Tongue (tissue), 2 donors: Measurements from ENCODE around the gene CAPG. TPM values are rescaled to one million over a fixed set of nuclear protein-coding genes. Genes with fewer than 3 reads are reported as not detected.
"Not testable (repeated sequence)": the region's sequence is repeated elsewhere in the genome, so short reads cannot be mapped to it uniquely, and the experiment has no call there.

ENCODE experiments used
- DNase-seq: peaks from one replicate; pipeline ENCODE4 v3.0.0-alpha.2; 2015
- total RNA-seq: library from RNA; depleted of rRNA; stranded (reverse); fragments of >200 nt; gene quantifications from one replicate; pipeline ENCODE4 v1.2.3, GENCODE V29; 2014

Gene CAPG
- total RNA-seq, 1 donor from 2014 or later = 61.2 TPM

GRCh38 chr2:85396531-85397470 lies 13.4 kb downstream of the CAPG start:
- peak; percentile 44 for DNase-seq

GRCh38 chr2:85395912-85396475 lies 14.2 kb downstream of the CAPG start:
- no peak for DNase-seq

GRCh38 chr2:85394976-85395375 lies 15.2 kb downstream of the CAPG start:
- no peak for DNase-seq

GRCh38 chr2:85394261-85394681 lies 15.9 kb downstream of the CAPG start:
- no peak for DNase-seq

GRCh38 chr2:85393836-85394235 lies 16.3 kb downstream of the CAPG start:
- no peak for DNase-seq

- DNase-seq = peak; percentile 52
Observed at GRCh38 chr2:85390941-85391669, 19.1 kb downstream of the CAPG start.

- no peak for DNase-seq
Observed at GRCh38 chr2:85388878-85389538, 21.2 kb downstream of the CAPG start.

- DNase-seq = no peak
Observed at GRCh38 chr2:85387754-85388153, 22.4 kb downstream of the CAPG start.

GRCh38 chr2:85385746-85386145 lies 24.4 kb downstream of the CAPG start:
- DNase-seq = no peak

- DNase-seq = no peak
Observed at GRCh38 chr2:85383850-85384249, 26.3 kb downstream of the CAPG start.

GRCh38 chr2:85383151-85383550 lies 27.0 kb downstream of the CAPG start:
- not testable (repeated sequence) for DNase-seq

GRCh38 chr2:85380048-85380447 lies 30.1 kb downstream of the CAPG start:
- DNase-seq = no peak

GRCh38 chr2:85378257-85378656 lies 31.9 kb downstream of the CAPG start:
- no peak for DNase-seq

GRCh38 chr2:85377083-85377482 lies 33.1 kb downstream of the CAPG start:
- no peak for DNase-seq

GRCh38 chr2:85376291-85377065 lies 33.7 kb downstream of the CAPG start:
- peak; percentile 7 for DNase-seq

- no peak for DNase-seq
Observed at GRCh38 chr2:85371045-85371444, 39.1 kb downstream of the CAPG start.

- no peak for DNase-seq
Observed at GRCh38 chr2:85369500-85369899, 40.7 kb downstream of the CAPG start.

GRCh38 chr2:85368921-85369320 lies 41.2 kb downstream of the CAPG start:
- DNase-seq = no peak

GRCh38 chr2:85367180-85367579 lies 43.0 kb downstream of the CAPG start:
- DNase-seq = no peak

GRCh38 chr2:85362653-85363387 lies 47.3 kb downstream of the CAPG start:
- not testable (repeated sequence) for DNase-seq

- no peak for DNase-seq
Observed at GRCh38 chr2:85357736-85358135, 52.4 kb downstream of the CAPG start.
